Lower lobe of right lung (tissue), 2 donors: ENCODE data around the gene ABCC5. TPM values are rescaled to one million over a fixed set of nuclear protein-coding genes. Genes with fewer than 3 reads are reported as not detected.

ENCODE experiments used
- ATAC-seq, 2 donors: fragments of 200-7000 bp; cut with Tn5 transposase; one replicate each; pipeline ENCODE4 v1.9.1; 2020 to 2022; ENCODE audit warnings: mild to moderate bottlenecking in 2 of 2, moderate library complexity in 2 of 2
- DNase-seq: peaks from one replicate; pipeline ENCODE4 v3.0.0-alpha.2; 2020
- H3K27ac ChIP-seq: fragments of 200-600 bp; one replicate; pipeline ENCODE4 v1.8.0; 2022
- H3K27me3 ChIP-seq: fragments of 200-600 bp; one replicate; pipeline ENCODE4 v1.8.0; 2022; ENCODE audit warnings: low read depth
- H3K36me3 ChIP-seq: fragments of 200-600 bp; one replicate; pipeline ENCODE4 v1.8.0; 2022; ENCODE audit warnings: mild to moderate bottlenecking
- H3K4me1 ChIP-seq: fragments of 200-600 bp; one replicate; pipeline ENCODE4 v1.8.0; 2022
- H3K4me3 ChIP-seq: fragments of 200-600 bp; one replicate; pipeline ENCODE4 v1.8.0; 2022; ENCODE audit warnings: mild to moderate bottlenecking
- H3K9me3 ChIP-seq: fragments of 200-600 bp; one replicate; pipeline ENCODE4 v1.8.0; 2022
- intact Hi-C: fragments of 100-400 bp; cut with DNase I; formaldehyde crosslinking; loops from one replicate; pipeline ENCODE4 v1.11.0; 2022
- total RNA-seq: library from RNA; stranded (reverse); fragmentation: NEBNext Ultra II Directional; extraction: Animal tissue kit (Norgen Biotek cat#: 25700); gene quantifications from one replicate; pipeline ENCODE4 v1.2.1, GENCODE V29; 2021
- TF ChIP-seq, protein P1 (sequence below): fragments of 200-600 bp; IDR thresholded peaks from one replicate; pipeline ENCODE4 v1.8.0; 2022; ENCODE audit warnings: antibody characterized with exemption, mild to moderate bottlenecking
- donor health status: DM: no; HTN: yes; CAD: no; lungs with severe emphysema.

Gene ABCC5
- total RNA-seq, 1 donor from 2014 or later, result 38.0 TPM

DNA sequence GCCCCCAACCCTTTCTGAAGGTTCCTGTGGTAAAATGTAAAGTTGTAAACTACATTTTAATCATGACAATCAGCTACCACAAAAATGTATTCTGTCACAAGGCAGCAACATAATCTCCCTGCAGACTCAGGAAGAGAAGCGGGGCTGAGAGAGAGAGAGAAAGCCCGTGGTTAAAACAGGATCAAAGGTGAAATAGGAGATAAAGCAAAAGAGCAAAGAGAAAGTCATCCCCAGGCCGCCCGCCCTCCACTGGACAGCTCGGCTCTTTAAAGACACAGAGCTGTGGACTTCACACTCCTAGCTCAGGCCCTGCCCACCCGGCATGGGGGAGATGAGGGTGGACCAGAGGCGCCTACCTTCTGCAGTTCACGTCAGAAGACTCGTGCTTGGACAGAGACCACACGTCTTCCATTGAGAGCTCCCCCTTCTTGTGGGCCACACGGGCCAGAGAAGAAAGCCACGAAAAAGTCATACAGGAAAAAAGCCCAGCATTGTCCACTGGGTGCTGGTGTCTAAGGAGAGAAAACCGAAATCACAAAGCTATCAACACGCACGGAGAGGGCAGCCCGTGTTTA is 29.4 kb downstream of the ABCC5 start:
- Histone ChIP-seq H3K27me3 (no peaks in the 10 kb centered on the region), H3K4me3 (no peak overlapping the region), H3K27ac (no peak overlapping the region), H3K9me3 (no peaks in the 10 kb centered on the region), H3K4me1 (no peaks in the 10 kb centered on the region), H3K36me3 (peaks cover 60% of the 10 kb centered on the region)
- ATAC-seq (no peak), DNase-seq (no peak)
- intact Hi-C loops, result no loop called here
- TF ChIP-seq, protein P1, sequence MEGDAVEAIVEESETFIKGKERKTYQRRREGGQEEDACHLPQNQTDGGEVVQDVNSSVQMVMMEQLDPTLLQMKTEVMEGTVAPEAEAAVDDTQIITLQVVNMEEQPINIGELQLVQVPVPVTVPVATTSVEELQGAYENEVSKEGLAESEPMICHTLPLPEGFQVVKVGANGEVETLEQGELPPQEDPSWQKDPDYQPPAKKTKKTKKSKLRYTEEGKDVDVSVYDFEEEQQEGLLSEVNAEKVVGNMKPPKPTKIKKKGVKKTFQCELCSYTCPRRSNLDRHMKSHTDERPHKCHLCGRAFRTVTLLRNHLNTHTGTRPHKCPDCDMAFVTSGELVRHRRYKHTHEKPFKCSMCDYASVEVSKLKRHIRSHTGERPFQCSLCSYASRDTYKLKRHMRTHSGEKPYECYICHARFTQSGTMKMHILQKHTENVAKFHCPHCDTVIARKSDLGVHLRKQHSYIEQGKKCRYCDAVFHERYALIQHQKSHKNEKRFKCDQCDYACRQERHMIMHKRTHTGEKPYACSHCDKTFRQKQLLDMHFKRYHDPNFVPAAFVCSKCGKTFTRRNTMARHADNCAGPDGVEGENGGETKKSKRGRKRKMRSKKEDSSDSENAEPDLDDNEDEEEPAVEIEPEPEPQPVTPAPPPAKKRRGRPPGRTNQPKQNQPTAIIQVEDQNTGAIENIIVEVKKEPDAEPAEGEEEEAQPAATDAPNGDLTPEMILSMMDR, result no peak

GRCh38 chr3:183987000-183987600 is 30.6 kb downstream of the ABCC5 start:
- Histone ChIP-seq H3K27me3 (no peaks in the 10 kb centered on the region), H3K9me3 (no peaks in the 10 kb centered on the region), H3K27ac (no peak overlapping the region), H3K4me1 (no peaks in the 10 kb centered on the region), H3K36me3 (peaks cover 72% of the 10 kb centered on the region), H3K4me3 (no peak overlapping the region)
- ATAC-seq, result no peak
- no peak for DNase-seq
- intact Hi-C loops, result no loop called here
- TF ChIP-seq, protein P1, result no peak

GRCh38 chr3:183984749-183985729 is 32.6 kb downstream of the ABCC5 start:
- Histone ChIP-seq H3K9me3 (no peaks in the 10 kb centered on the region), H3K4me3 (no peak overlapping the region), H3K4me1 (no peaks in the 10 kb centered on the region), H3K27ac (no peak overlapping the region), H3K36me3 (peaks cover 87% of the 10 kb centered on the region), H3K27me3 (no peaks in the 10 kb centered on the region)
- peak in 1 of 2 donors; percentile 42 for ATAC-seq
- intact Hi-C loops, result no loop called here
- TF ChIP-seq, protein P1, result no peak
- DNase-seq, result no peak

DNA sequence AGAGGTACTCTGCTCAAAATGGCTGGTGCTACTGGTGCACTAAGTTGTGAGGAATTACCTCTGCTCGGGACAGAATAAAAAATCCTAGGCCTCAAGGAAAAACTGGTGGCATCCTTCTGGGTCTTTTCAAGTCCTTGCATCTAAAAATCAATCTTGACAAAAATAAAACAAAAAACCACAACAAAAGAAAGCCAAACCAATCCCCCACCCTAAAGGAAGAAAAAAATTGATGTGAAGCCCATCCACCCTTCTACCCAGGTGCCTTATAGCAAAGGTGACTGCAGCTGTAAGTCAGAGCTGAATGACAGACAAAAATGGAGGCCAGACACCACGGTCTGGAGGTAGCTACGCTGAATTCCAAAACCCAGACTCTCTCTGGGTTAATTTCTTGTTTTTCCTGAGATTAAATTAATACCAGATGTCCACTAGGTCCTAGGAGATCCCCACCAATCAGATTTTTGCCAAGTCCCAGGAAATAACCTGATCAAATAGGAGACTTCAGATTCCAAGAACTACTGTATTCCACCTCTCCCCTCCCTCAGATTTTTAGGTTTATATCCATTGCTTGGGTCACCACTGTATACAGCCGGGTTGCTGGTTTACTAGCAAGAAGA is 33.5 kb downstream of the ABCC5 start:
- Histone ChIP-seq H3K27me3 (no peaks in the 10 kb centered on the region), H3K9me3 (no peaks in the 10 kb centered on the region), H3K4me1 (no peaks in the 10 kb centered on the region), H3K36me3 (peaks cover 86% of the 10 kb centered on the region), H3K27ac (no peak overlapping the region), H3K4me3 (no peak overlapping the region)
- ATAC-seq, result no peak
- intact Hi-C loops, result no loop called here
- DNase-seq, result no peak
- TF ChIP-seq, protein P1, result no peak

- ATAC-seq (no peak), DNase-seq (no peak)
- intact Hi-C loops, result no loop called here
- no peaks in the 10 kb centered on the region for H3K4me1 ChIP-seq
- TF ChIP-seq, protein P1, result no peak
- no peaks in the 10 kb centered on the region for H3K9me3 ChIP-seq
- H3K4me3 ChIP-seq, result no peak overlapping the region
- peaks cover 69% of the 10 kb centered on the region for H3K36me3 ChIP-seq
- no peak overlapping the region for H3K27ac ChIP-seq
- H3K27me3 ChIP-seq, result no peaks in the 10 kb centered on the region
These were observed 35.6 kb downstream of the ABCC5 start for GRCh38 chr3:183981990-183982644.
